ENCODE results near the gene PEX11B.
A peak's percentile ranks its signal among the peaks of the same experiment; 100 is the strongest.

The PEX11B gene

DNA sequence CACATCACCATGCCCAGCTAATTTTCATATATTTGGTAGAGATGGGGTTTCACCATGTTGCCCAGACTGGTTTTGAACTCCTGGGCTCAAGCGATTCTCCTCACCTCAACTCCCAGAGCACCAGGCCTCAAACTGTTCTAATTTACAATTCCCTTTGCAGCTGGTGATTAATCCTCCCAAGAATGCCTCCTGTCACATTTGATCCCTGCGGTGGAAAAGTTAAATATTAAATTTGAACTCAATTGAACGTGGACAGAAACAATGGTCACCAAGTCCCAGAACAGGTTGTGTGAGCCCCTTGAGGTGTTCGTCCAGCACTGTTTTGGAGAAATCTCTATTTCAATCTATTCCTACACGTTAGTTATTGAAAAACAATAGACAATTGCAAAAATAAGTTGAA lies 30.9 kb downstream of the PEX11B start:
- Mint-ChIP-seq H3K4me1 (peaks cover 16% of the 10 kb centered on the region), H3K36me3 (no peaks in the 10 kb centered on the region), H3K9me3 (no peaks in the 10 kb centered on the region), H3K27ac (no peak overlapping the region), H3K4me3 (no peak overlapping the region), H3K27me3 (peaks cover 48% of the 10 kb centered on the region)
- CTCF ChIA-PET = interaction anchor here (1.9 kb wide), 1 partner anchor 23 kb away, joined by 4 read pairs; no protein-coding TSS in a partner anchor
- DNase-seq = no peak

DNA sequence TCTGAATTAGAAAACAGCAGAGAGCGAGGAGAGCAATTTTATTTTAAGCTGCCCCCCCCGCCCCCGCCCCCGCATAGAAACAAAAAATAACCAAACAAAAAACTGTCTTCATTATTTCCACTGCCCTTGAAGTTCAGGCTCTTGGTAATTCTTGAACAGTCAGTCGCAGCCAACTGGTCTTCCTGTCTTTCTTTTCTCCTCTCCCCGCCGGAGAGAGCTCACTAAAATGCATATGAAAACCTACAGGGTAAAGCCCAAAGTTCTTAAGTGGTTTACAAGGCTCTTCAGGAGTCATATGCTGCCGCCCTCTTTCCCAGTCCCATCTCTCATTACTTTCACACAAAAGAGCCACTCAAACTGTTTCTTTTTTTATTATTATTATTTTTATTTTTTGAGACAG lies 31.7 kb downstream of the PEX11B start:
- Mint-ChIP-seq H3K4me1 (peaks cover 16% of the 10 kb centered on the region), H3K27me3 (peaks cover 49% of the 10 kb centered on the region), H3K36me3 (no peaks in the 10 kb centered on the region), H3K4me3 (peak overlapping the region; percentile 67), H3K27ac (no peak overlapping the region), H3K9me3 (no peaks in the 10 kb centered on the region)
- no peak for DNase-seq
- CTCF ChIA-PET = interaction anchor here (1.9 to 2.4 kb wide), 2 partner anchors 24 to 28 kb away, joined by 4 to 8 read pairs; partner anchors contain the start of gene PIAS3

DNA sequence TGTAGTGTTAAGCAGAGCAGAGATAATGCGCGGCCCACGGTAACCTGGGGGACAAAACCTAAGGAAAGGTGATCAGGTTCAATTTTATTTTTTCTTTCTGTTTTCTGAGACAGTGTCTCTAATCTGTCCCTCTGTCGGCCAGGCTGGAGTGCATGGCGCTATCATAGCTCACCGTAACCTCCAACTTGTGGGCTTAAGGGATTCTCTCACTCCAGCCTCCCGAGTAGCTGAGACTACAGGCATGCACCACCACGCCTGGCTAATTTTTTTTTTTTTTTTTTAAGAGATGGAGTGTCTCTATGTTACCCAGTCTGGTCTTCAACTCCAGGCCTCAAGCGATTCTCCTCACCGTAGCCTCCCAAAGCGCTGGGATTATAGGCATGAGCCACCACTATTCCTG lies 32.1 kb downstream of the PEX11B start:
- Mint-ChIP-seq H3K4me3 (peak overlapping the region; percentile 73), H3K4me1 (peaks cover 16% of the 10 kb centered on the region), H3K27ac (no peak overlapping the region), H3K9me3 (no peaks in the 10 kb centered on the region), H3K36me3 (no peaks in the 10 kb centered on the region), H3K27me3 (peaks cover 52% of the 10 kb centered on the region)
- no peak for DNase-seq
- CTCF ChIA-PET = interaction anchor here (1.0 to 2.4 kb wide), 2 partner anchors 27 to 37 kb away, joined by 3 to 8 read pairs; partner anchors contain the start of gene PIAS3

DNA sequence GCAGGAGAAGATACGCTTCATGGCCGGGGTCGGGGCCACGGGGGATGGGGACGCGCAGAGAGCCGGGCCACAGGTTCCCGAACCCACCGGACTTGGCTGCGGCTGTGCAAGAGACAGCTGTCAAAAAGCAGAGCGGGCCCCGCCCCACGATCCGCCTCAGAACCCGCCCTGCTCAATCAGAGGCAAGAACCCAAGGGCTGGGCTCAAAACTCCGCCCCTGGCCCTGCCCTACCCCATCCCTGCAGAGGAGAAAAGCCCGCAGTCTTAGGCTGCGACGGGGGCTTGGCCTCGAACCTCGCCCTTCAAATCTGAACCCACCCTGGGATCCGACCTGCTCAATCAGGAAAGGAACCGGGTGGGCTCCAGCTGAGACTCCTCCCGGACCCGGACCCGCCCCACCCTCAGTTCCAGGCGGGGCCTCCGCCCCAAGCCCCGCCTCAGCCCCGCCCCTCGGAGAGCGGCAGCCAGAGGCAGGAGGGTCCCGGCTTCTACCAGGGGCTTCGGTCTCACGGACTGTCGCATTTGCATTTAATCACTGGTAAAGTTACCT lies 32.7 kb downstream of the PEX11B start, which contains the start of gene ANKRD35:
ANKRD35 (minus strand) TSS at position 129 of the 550 bp plus-strand sequence; CDS start at position 21, 108 bp downstream.
- Mint-ChIP-seq H3K4me1 (peaks cover 16% of the 10 kb centered on the region), H3K27ac (no peak within 1 kb of the TSS), H3K9me3 (no peaks in the 10 kb centered on the region), H3K27me3 (peaks cover 56% of the 10 kb centered on the region), H3K4me3 (peak within 1 kb of the TSS; percentile 73), H3K36me3 (no peaks in the 10 kb centered on the region)
- DNase-seq = peak; percentile 95
- CTCF ChIA-PET = interaction anchor here (0.8 to 2.4 kb wide), 5 partner anchors 24 to 40 kb away, joined by 3 to 8 read pairs (median 3); partner anchors contain the start of genes NUDT17 and PIAS3

DNA sequence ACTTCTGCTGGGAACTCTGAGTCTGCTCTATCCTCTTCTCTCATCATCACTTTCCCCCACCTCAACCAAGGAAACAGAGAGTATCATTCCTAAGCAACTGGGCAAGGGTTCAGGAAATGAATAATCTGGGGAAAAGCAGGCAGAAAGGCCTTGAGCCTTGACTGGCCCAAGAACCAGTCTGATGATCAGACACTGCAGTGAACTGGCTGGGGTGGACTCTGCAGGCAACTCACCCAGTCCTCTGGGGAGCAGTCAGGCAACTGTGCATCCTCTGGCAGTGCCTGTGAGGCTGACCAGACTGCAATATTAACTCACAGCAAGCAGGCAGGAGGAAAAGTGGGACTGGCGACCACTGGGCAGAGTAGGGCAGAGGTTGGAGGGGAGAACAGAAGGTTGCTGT lies 33.8 kb downstream of the PEX11B start:
- Mint-ChIP-seq H3K27me3 (peaks cover 60% of the 10 kb centered on the region), H3K9me3 (no peaks in the 10 kb centered on the region)
- CTCF ChIA-PET = interaction anchor here (0.6 to 2.4 kb wide), 2 partner anchors 26 to 97 kb away, joined by 3 to 8 read pairs; partner anchors contain the start of gene PIAS3

DNA sequence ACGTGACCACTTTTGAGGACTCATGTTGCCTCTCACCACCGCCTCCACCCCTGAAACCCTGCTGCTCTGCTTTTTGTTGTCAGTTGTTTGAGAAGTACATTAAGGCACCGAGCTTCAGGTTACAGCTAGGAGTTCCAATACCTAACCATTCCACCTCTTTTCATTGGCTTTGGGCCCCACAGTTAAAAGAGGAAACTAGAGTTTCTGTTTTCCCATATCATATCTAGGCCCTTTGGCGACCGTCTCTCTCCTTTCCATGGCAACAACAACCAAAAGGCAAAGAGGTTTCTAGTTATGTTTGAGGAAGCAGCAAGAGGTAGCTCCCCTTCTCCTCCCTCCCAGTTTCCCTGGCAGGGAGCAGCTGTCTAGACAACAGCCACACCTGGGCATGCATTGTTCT lies 38.7 kb downstream of the PEX11B start:
- no peak for DNase-seq
- no peaks in the 10 kb centered on the region for H3K36me3 Mint-ChIP-seq
- peaks cover 78% of the 10 kb centered on the region for H3K27me3 Mint-ChIP-seq
- H3K27ac Mint-ChIP-seq = no peak overlapping the region
- CTCF ChIA-PET = interaction anchor here (1.0 to 2.3 kb wide), 7 partner anchors 8 to 34 kb away, joined by 3 to 9 read pairs (median 4); partner anchors contain the start of genes NUDT17 and PIAS3
- no peak overlapping the region for H3K4me3 Mint-ChIP-seq
- H3K4me1 Mint-ChIP-seq = peaks cover 3% of the 10 kb centered on the region
- H3K9me3 Mint-ChIP-seq = no peaks in the 10 kb centered on the region

More for the DNA sequence above, 33.8 kb downstream of the PEX11B start:
- no peaks in the 10 kb centered on the region for H3K36me3 Mint-ChIP-seq
- no peak overlapping the region for H3K27ac Mint-ChIP-seq
- H3K4me1 Mint-ChIP-seq = peaks cover 16% of the 10 kb centered on the region
- peak overlapping the region; percentile 73 for H3K4me3 Mint-ChIP-seq
- DNase-seq = no peak

DNA sequence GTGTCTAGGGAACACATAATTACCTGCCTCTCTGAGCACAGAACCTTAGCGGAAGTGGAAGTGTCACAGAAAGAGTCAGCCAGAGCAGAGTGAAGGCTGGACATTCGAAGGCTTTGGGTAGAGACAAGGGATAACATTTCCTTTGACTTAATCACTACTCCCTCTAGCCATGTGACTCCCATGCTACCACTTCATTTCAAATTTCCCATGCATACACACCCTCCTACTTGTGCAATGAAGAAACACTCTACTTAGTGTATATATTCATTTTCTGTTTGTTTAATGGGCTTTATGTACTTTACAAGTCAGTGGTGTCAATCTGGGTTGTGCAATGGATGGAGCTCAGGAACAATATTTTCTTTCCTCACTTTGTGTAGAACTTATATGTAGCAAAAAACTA lies 39.8 kb downstream of the PEX11B start:
- Mint-ChIP-seq H3K36me3 (no peaks in the 10 kb centered on the region), H3K4me1 (no peaks in the 10 kb centered on the region), H3K27me3 (peaks cover 75% of the 10 kb centered on the region), H3K27ac (no peak overlapping the region), H3K4me3 (no peak overlapping the region), H3K9me3 (no peaks in the 10 kb centered on the region)
- DNase-seq = no peak
- CTCF ChIA-PET = interaction anchor here (1.0 to 1.8 kb wide), 4 partner anchors 20 to 33 kb away, joined by 3 to 7 read pairs (median 4); partner anchors contain the start of genes NUDT17 and PIAS3

DNA sequence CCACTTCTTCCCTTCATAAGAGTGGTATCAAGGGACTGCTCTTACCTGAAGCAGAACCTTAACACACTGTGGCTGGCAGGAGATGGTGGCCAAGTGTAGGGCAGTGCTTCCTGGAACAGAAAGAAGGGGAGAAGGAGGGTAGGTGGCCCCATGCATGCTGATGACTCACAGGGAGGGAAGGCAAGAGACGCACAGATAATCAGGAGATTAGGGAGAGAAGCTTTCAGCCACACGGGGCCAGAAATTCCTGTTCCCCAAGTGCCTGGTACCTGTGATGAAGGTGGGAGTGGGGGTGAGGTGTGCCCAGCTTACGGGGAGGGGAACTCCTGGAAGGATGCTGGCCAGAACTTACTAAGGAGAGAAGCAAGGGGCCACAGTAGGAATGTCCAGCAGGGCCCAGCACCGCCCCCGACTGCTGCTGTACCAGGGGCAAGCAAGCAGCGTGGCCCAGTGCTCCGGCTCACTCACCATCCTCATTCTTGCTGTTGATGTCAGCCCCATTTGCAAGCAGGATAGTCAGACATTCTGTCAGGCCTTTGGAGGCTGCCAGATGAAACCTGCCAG lies 40.5 kb downstream of the PEX11B start:
- CTCF ChIA-PET = no interaction called here
- Mint-ChIP-seq H3K4me3 (no peak overlapping the region), H3K36me3 (no peaks in the 10 kb centered on the region), H3K27ac (no peak overlapping the region), H3K4me1 (peaks cover under 1% of the 10 kb centered on the region), H3K9me3 (no peaks in the 10 kb centered on the region), H3K27me3 (peaks cover 77% of the 10 kb centered on the region)
- DNase-seq = no peak

DNA sequence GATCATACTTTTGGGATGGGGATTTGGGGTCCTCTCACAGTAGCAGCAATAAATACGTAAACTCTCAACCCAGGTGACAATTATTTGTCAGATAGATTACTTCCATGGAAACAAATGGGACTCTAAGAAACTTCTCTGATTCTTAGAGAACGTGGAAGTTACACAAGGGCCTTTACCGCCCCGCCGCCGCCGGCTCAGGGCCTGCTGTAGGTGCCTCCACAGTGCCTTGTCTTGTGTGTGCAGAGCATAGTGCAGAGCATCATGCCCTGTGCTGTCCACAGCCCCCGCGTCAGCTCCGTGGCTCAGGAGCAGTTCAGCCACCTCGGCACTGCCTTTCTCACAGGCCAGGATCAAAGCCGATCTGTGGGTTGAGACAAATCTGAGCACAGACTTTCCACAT lies 43.9 kb downstream of the PEX11B start:
- peaks cover 16% of the 10 kb centered on the region for H3K4me1 Mint-ChIP-seq
- H3K4me3 Mint-ChIP-seq = no peak overlapping the region
- no peak for DNase-seq
- H3K27me3 Mint-ChIP-seq = peaks cover 79% of the 10 kb centered on the region
- CTCF ChIA-PET = interaction anchor here (0.6 to 1.7 kb wide), 3 partner anchors 13 to 30 kb away, joined by 3 to 7 read pairs (median 6); no protein-coding TSS in a partner anchor
- no peak overlapping the region for H3K27ac Mint-ChIP-seq
- no peaks in the 10 kb centered on the region for H3K9me3 Mint-ChIP-seq
- no peaks in the 10 kb centered on the region for H3K36me3 Mint-ChIP-seq

DNA sequence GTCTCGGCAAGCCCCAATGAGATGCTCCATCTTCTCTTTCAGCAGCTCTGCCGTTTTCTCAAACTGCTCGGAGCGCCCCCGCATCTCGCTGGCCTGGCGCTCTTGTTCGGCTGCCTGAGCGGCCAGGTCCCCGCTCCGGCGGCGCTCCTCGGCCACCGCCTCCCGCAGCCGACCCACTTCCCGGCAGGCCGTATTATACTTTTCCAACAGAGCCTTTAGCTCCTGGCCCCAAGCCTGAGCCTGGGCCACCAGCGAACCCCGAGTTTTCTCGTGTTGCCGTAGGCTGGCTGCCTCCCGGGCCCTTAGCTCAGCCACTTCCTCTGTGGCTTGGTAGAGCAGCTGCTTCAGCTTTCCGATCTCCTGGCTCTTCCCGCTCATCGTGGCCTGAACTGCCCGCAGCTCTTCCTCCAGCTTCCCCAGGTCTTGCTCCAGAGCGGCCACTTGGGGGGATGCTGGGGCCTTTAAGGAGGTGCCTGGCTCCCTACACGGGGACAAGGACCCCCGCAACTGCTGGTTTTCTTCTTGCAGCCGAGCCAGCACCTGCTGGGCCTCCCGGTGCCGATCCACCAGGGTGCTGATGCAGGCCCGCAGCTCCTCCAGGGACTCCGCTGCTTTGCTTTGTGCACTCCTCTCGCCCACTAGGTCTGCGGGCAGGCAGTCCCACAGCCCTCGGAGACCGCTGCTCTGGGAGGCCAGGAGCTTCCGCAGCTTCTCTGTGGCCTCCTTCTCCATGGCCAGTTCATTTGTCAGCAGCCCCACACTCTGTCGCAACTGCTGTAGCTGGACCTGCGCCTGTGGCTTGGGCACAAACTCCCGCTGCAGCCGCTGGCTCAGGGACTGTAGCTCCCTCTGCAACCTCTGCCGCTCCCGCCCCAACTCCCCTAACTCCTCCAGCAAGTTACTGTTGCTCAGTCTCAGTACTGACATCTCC lies 46.3 kb downstream of the PEX11B start:
- no peaks in the 10 kb centered on the region for H3K9me3 Mint-ChIP-seq
- DNase-seq = peak; percentile 59
- peaks cover 16% of the 10 kb centered on the region for H3K4me1 Mint-ChIP-seq
- H3K27ac Mint-ChIP-seq = no peak overlapping the region
- peaks cover 81% of the 10 kb centered on the region for H3K27me3 Mint-ChIP-seq
- peak overlapping the region; percentile 62 for H3K4me3 Mint-ChIP-seq
- no peaks in the 10 kb centered on the region for H3K36me3 Mint-ChIP-seq
- CTCF ChIA-PET = interaction anchor here (0.8 to 4.1 kb wide), 9 partner anchors 8 to 55 kb away, joined by 3 to 31 read pairs (median 6); partner anchors contain the start of genes NUDT17, PIAS3 and RBM8A

DNA sequence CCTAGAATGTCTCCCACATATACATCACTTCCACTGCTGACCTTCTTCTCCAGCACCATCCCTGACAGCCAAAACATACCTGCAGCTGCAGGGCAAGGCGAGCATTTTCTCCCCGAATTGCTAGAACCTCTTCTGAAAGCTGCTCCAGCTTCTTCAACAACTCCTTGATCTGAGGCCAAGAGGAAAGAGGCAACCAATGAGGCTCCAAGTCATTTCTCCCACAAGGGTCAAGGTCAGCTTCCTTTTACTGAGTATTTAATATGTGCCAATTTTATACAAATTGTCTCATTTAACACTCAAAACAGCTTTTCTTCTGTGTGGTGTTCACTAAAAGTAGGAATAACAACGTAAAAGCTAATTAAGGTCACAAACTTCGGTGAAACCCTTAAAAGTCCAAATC lies 50.3 kb downstream of the PEX11B start:
- CTCF ChIA-PET = interaction anchor here (0.9 to 1.7 kb wide), 3 partner anchors 19 to 23 kb away, joined by 3 to 7 read pairs (median 4); partner anchors contain the start of gene NUDT17
- peaks cover 79% of the 10 kb centered on the region for H3K27me3 Mint-ChIP-seq
- H3K4me3 Mint-ChIP-seq = no peak overlapping the region
- H3K27ac Mint-ChIP-seq = no peak overlapping the region
- H3K4me1 Mint-ChIP-seq = peaks cover 21% of the 10 kb centered on the region
- DNase-seq = no peak
- H3K9me3 Mint-ChIP-seq = no peaks in the 10 kb centered on the region
- no peaks in the 10 kb centered on the region for H3K36me3 Mint-ChIP-seq

DNA sequence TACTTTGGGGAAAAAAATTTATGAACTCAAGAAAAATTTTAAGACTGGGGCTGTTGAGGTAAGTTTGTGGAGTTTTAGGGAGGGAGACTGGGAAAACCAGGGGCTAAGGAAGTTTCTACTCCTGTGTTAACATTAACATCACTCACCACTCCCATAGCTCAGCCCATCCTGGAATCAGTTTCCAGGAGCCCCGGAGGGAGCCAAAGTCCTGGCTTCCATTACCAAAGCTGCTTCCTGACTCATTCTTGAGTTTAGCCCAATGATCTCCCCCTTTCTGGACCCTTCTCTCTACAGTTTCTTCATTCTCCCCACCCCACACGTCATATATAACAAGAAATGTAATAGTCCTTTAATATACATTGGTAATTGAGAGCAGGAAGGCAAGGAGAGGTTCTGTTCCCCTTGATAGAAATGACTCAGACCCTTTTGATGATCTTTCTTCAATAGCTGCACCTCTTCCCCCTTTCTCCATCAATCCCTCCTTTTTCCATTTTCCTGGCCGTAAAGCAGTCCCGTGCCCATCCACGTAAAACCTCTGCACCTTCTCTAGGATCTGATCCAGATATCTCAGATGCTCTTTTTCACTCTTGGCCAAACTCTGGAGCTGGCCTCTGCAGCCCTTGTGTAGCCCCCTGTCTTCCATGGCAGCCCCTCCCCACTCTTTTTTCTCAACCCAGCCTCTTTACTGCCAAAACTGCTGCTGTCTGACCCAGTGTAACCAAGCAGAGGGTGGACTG lies 55.1 kb downstream of the PEX11B start:
- CTCF ChIA-PET = interaction anchor here (0.8 to 1.9 kb wide), 2 partner anchors 17 to 18 kb away, joined by 4 to 5 read pairs; partner anchors contain the start of gene NUDT17
- no peaks in the 10 kb centered on the region for H3K9me3 Mint-ChIP-seq
- no peak for DNase-seq
- no peak overlapping the region for H3K27ac Mint-ChIP-seq
- peaks cover 13% of the 10 kb centered on the region for H3K4me1 Mint-ChIP-seq
- H3K27me3 Mint-ChIP-seq = peaks cover 59% of the 10 kb centered on the region
- H3K36me3 Mint-ChIP-seq = no peaks in the 10 kb centered on the region
- H3K4me3 Mint-ChIP-seq = no peak overlapping the region
